ENCODE measurements around the gene CKS2. TPM values are rescaled to one million over a fixed set of nuclear protein-coding genes. Genes with fewer than 3 reads are reported as not detected.
A peak's percentile ranks its signal among the peaks of the same experiment; 100 is the strongest.

CKS2 gene
- total and polyA plus RNA-seq, 7 donors, result 3.6 to 170 (median 14.4) TPM

GRCh38 chr9:89309608-89310474, 1.2 kb upstream of the CKS2 start:
- Histone ChIP-seq H3K9me3 (no peaks in the 10 kb centered on the region), H3K4me1 (peaks cover 28% of the 10 kb centered on the region), H3K27me3 (ENCODE audit: insufficient read depth in 3 of 3, low read length in 2 of 3) (no peaks in the 10 kb centered on the region), H3K36me3 (ENCODE audit: insufficient read depth in 1 of 2, low read depth in 1 of 2) (peaks cover 0 to 28% of the 10 kb centered on the region in 2 donors), H3K4me3 (peak overlapping the region; percentile 76), H3K27ac (peak overlapping the region; percentile 100)
- intact Hi-C loops (cut with DNase I), result loop anchor here in 1 of 2 donors (5.0 kb wide), 1 partner anchor 797 kb away; no protein-coding TSS in a partner anchor
- ATAC-seq (peak in 1 of 4 donors; percentile 46), DNase-seq (no peak)
- TF ChIP-seq CTCF (IDR thresholded peaks at IDR 0.05), result no peak
- 18 to 24% (median 22%) methylated on average over 22 to 23 of the region's 23 CpGs for WGBS, 3 donors

GRCh38 chr9:89311346-89312221, 589 bp downstream of the CKS2 start:
- peak in 1 of 4 donors; percentile 1 for ATAC-seq
- H3K27me3 ChIP-seq (ENCODE audit: insufficient read depth in 3 of 3, low read length in 2 of 3), result no peaks in the 10 kb centered on the region
- intact Hi-C loops (cut with DNase I), result loop anchor here in 1 of 2 donors (5.0 kb wide), 1 partner anchor 796 kb away; no protein-coding TSS in a partner anchor
- no peak for TF ChIP-seq CTCF (IDR thresholded peaks at IDR 0.05)
- H3K27ac ChIP-seq, result peak overlapping the region; percentile 100
- peaks cover 0 to 32% of the 10 kb centered on the region in 2 donors for H3K36me3 ChIP-seq (ENCODE audit: insufficient read depth in 1 of 2, low read depth in 1 of 2)
- peak overlapping the region; percentile 76 for H3K4me3 ChIP-seq
- no peak for DNase-seq
- 0 to 1% (median 1%) methylated on average over 53 to 54 of the region's 54 CpGs for WGBS, 3 donors
- peaks cover 22% of the 10 kb centered on the region for H3K4me1 ChIP-seq
- no peaks in the 10 kb centered on the region for H3K9me3 ChIP-seq

GRCh38 chr9:89312222-89312571, 1.2 kb downstream of the CKS2 start:
- H3K4me1 ChIP-seq, result peaks cover 22% of the 10 kb centered on the region
- peak overlapping the region; percentile 76 for H3K4me3 ChIP-seq
- H3K27me3 ChIP-seq (ENCODE audit: insufficient read depth in 3 of 3, low read length in 2 of 3), result no peaks in the 10 kb centered on the region
- DNase-seq (no peak), ATAC-seq (no peak)
- intact Hi-C loops (cut with DNase I), result loop anchor here in 1 of 2 donors (5.0 kb wide), 1 partner anchor 795 kb away; no protein-coding TSS in a partner anchor
- no peaks in the 10 kb centered on the region for H3K9me3 ChIP-seq
- H3K27ac ChIP-seq, result no peak overlapping the region
- peaks cover 0 to 31% of the 10 kb centered on the region in 2 donors for H3K36me3 ChIP-seq (ENCODE audit: insufficient read depth in 1 of 2, low read depth in 1 of 2)
- no peak for TF ChIP-seq CTCF (IDR thresholded peaks at IDR 0.05)
- WGBS, 3 donors, result 3 to 6% (median 4%) methylated on average over 8 of the region's 8 CpGs

GRCh38 chr9:89313842-89314241, 2.8 kb downstream of the CKS2 start:
- intact Hi-C loops (cut with DNase I), result loop anchor here in 1 of 2 donors (5.0 kb wide), 1 partner anchor 793 kb away; no protein-coding TSS in a partner anchor
- H3K27me3 ChIP-seq (ENCODE audit: insufficient read depth in 3 of 3, low read length in 2 of 3), result no peaks in the 10 kb centered on the region
- H3K27ac ChIP-seq, result no peak overlapping the region
- no peaks in the 10 kb centered on the region for H3K9me3 ChIP-seq
- DNase-seq (no peak), ATAC-seq (no peak)
- peaks cover 26% of the 10 kb centered on the region for H3K4me1 ChIP-seq
- peaks cover 0 to 17% of the 10 kb centered on the region in 2 donors for H3K36me3 ChIP-seq (ENCODE audit: insufficient read depth in 1 of 2, low read depth in 1 of 2)
- H3K4me3 ChIP-seq, result no peak overlapping the region
- no peak for TF ChIP-seq CTCF (IDR thresholded peaks at IDR 0.05)
- 70 to 80% (median 77%) methylated on average over 1 of the region's 1 CpG for WGBS, 3 donors

All from psoas muscle (tissue), 8 donors.